ENCODE data around the gene COPE.

- no peak for TF ChIP-seq POLR2A (IDR thresholded peaks at IDR 0.05)
- TF ChIP-seq CTCF (IDR thresholded peaks at IDR 0.05): no peak
These were observed 66.5 kb downstream of the COPE start for GRCh38 chr19:18852648-18853047.
